ENCODE measurements around the gene MPZL1.

Gene MPZL1

GRCh38 chr1:167746013-167746672, 24.4 kb downstream of the MPZL1 start:
- TF ChIP-seq, protein P1, sequence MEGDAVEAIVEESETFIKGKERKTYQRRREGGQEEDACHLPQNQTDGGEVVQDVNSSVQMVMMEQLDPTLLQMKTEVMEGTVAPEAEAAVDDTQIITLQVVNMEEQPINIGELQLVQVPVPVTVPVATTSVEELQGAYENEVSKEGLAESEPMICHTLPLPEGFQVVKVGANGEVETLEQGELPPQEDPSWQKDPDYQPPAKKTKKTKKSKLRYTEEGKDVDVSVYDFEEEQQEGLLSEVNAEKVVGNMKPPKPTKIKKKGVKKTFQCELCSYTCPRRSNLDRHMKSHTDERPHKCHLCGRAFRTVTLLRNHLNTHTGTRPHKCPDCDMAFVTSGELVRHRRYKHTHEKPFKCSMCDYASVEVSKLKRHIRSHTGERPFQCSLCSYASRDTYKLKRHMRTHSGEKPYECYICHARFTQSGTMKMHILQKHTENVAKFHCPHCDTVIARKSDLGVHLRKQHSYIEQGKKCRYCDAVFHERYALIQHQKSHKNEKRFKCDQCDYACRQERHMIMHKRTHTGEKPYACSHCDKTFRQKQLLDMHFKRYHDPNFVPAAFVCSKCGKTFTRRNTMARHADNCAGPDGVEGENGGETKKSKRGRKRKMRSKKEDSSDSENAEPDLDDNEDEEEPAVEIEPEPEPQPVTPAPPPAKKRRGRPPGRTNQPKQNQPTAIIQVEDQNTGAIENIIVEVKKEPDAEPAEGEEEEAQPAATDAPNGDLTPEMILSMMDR (IDR thresholded peaks at IDR 0.05; ENCODE audit: extremely low read depth, insufficient read depth, missing control alignments) = no peak
- in situ Hi-C loops (cut with MboI; ENCODE audit: low pct_unique_long_range_greater_than_20kb, low sequenced_read_pairs, unreplicated experiment) = no loop called here
- DNase-seq (ENCODE audit: low spot score) = no peak

- TF ChIP-seq, protein P1 (IDR thresholded peaks at IDR 0.05; ENCODE audit: extremely low read depth, insufficient read depth, missing control alignments) = no peak
- in situ Hi-C loops (cut with MboI; ENCODE audit: low pct_unique_long_range_greater_than_20kb, low sequenced_read_pairs, unreplicated experiment) = no loop called here
- no peak for DNase-seq (ENCODE audit: low spot score)
These were observed 25.3 kb downstream of the MPZL1 start for GRCh38 chr1:167746988-167747655.

DNA sequence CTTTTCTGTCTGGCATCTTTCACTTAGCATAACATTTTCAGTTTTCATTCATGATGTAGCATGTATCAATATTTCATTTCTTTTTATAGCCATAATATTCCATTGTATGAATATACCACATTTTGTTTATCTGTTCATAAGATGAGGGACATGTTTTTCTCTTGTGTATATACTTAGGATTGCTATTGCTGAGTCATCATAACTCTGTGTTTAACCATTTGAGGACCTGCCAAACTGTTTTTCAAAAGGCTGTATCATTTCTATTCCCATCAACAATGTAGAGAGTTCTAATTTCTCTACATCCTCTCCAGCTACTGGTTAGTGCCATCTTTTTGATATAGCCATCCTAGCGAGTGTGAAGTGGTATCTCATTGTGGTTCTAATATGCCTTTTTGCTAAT, 26.2 kb downstream of the MPZL1 start:
- in situ Hi-C loops (cut with MboI; ENCODE audit: low pct_unique_long_range_greater_than_20kb, low sequenced_read_pairs, unreplicated experiment) = no loop called here
- DNase-seq (ENCODE audit: low spot score) = no peak
- TF ChIP-seq, protein P1 (IDR thresholded peaks at IDR 0.05; ENCODE audit: extremely low read depth, insufficient read depth, missing control alignments) = no peak

GRCh38 chr1:167748906-167749305, 27.1 kb downstream of the MPZL1 start:
- TF ChIP-seq, protein P1 (IDR thresholded peaks at IDR 0.05; ENCODE audit: extremely low read depth, insufficient read depth, missing control alignments) = no peak
- in situ Hi-C loops (cut with MboI; ENCODE audit: low pct_unique_long_range_greater_than_20kb, low sequenced_read_pairs, unreplicated experiment) = no loop called here
- no peak for DNase-seq (ENCODE audit: low spot score)

- no peak for DNase-seq (ENCODE audit: low spot score)
- TF ChIP-seq, protein P1 (IDR thresholded peaks at IDR 0.05; ENCODE audit: extremely low read depth, insufficient read depth, missing control alignments) = no peak
- in situ Hi-C loops (cut with MboI; ENCODE audit: low pct_unique_long_range_greater_than_20kb, low sequenced_read_pairs, unreplicated experiment) = no loop called here
These were observed 28.0 kb downstream of the MPZL1 start for GRCh38 chr1:167749741-167750140.

DNA sequence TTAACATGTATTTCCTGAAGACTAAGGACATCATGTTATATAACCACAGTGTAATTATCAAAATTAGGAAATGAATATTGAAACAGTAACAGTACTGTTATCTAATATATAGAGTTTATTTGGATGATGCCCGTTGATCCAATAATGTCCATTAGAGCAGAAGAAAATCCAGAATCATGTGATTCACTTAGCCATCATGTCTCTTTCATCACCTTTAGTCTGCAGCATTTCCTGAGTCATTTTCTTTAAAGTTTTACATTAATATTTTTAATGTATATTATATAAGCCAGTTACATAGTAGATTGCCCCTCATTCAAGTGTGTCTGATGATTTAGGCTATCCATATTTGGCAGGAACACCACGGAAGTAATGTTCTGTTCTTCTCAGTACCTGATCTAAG, 28.9 kb downstream of the MPZL1 start:
- DNase-seq (ENCODE audit: low spot score) = no peak
- in situ Hi-C loops (cut with MboI; ENCODE audit: low pct_unique_long_range_greater_than_20kb, low sequenced_read_pairs, unreplicated experiment) = no loop called here
- TF ChIP-seq, protein P1 (IDR thresholded peaks at IDR 0.05; ENCODE audit: extremely low read depth, insufficient read depth, missing control alignments) = no peak
